Fibroblast of skin of scalp (primary cell): ENCODE measurements around the gene CNGA3.

ENCODE experiments used
- DNase-seq: peaks from one replicate; pipeline ENCODE4 v3.0.0-alpha.2; 2013

The CNGA3 gene

DNA sequence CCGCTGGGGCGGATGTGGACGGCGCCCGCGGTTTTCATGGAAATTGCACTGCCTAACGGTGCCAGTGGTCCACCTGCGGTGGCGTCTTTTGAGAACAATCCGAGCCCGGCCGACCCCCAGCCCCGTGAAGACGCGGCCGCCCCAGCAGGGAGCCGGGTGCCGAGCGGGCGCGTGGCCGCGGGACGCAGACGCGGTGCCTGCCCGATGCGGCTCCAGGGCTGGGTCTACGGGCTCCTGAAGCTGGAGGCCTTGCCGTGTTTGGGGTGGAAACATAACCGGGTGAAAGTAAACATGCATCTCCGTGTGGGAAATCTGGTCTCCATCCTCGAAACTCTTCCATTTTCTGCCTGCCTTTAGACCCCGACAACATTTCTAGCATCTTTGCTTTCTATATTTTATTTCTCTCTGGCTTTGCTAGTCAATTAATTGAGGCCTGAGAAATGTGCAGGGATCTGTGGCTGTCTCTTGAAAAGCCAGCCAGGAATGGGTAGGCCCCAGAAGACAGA lies 99.0 kb downstream of the CNGA3 start:
- DNase-seq = no peak

DNA sequence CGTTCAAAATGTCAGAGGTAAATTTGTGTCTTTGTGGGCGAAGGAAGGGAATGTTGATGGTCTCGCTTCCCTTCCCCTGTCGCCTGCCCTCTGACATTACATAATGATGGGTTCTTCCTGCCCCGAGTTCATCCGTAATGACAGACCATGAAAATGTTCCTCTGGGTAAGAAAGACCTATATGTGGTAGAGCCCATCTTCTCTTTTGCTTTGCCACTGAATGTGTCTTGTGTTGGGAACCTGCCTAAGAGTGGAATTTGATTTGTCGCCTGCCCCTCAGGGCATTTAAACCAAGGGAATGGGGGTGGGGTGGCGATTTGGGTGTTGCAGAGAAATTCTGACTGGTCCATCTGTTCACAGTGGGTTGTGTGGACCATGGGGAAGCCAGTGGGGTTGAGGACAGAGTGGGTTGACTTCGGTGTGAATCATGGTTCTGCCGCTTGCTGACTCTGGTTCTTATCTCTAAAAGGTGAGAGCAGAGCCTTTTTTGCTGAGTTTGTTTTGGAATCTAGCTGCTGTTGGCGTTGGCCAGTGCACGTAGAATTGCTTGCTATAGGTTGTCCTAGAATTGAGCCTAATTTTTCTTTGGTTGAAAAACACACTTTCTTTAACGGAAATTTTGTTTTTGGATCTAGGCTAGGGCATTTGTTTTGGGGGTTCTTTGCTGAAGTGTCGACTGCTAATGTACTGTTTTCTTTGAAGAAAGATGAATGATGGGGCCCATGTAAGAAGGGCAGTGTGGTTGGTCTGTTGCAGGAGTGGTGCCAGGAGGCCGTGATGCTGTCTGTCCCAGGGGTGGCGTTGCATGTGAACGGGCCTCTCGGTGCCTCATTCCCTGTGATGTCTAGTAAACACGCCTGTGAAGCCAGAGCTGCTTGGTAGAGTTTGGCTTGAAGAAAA lies 99.7 kb downstream of the CNGA3 start:
- no peak for DNase-seq

DNA sequence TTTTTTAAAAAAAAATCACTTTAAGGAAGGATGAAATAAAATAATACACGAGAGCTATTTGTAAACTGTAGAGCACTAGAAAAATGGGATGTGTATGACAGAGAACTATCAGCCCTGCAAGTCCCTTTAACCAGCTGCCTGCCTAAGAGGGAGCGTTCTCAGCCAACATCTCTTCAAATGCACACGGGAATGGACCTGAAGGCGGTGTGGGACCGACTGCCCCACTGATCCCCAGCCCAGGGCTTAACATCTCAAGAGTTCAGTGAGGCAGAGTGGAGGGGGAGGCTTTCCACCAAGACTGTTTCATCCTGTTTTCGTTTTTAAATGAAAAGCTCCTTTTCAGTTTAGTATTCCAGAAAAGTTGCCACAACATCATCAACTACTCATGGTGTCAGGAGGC lies 100.6 kb downstream of the CNGA3 start:
- no peak for DNase-seq
